ENCODE results near the gene CD1E. TPM values are rescaled to one million over a fixed set of nuclear protein-coding genes. Genes with fewer than 3 reads are reported as not detected.

Gene CD1E
- total RNA-seq, 4 donors from 2014 or later = 0.92 TPM; not detected in 3

DNA sequence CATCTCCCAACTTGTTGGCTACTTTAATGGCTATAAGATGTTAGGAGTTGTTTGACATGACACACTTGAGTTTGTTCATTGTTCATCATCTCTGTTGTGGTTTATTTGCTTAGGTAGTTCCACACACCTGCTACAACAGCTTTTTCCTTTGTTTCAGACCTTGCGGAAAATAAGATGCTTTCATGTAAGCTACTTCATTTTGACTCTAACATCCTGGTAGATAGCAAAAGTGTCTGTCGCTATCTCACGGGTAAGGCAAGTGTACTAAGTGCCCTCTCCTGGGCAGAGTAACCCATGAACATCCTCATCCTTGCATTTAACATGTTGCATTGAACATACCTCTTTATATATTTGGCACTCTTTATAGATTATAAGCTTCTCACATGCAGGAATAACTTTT lies 47.2 kb downstream of the CD1E start:
- no peak for TF ChIP-seq POLR2A (IDR thresholded peaks at IDR 0.05)
- TF ChIP-seq CTCF (IDR thresholded peaks at IDR 0.05) = no peak
- no peak for DNase-seq
- 88 to 91% methylated on average over 3 of the region's 3 CpGs for WGBS, 2 donors
- Histone ChIP-seq H3K4me1 (no peaks in the 10 kb centered on the region), H3K9me3 (no peaks in the 10 kb centered on the region), H3K36me3 (no peaks in the 10 kb centered on the region), H3K27ac (no peak overlapping the region), H3K4me3 (replicated peaks in 1 of 3) (no peak overlapping the region), H3K27me3 (no peaks in the 10 kb centered on the region)
- intact Hi-C loops (cut with DNase I) = no loop called here

- no peaks in the 10 kb centered on the region for H3K4me1 ChIP-seq
- intact Hi-C loops (cut with DNase I) = no loop called here
- TF ChIP-seq CTCF (IDR thresholded peaks at IDR 0.05) = no peak
- TF ChIP-seq POLR2A (IDR thresholded peaks at IDR 0.05) = no peak
These were observed 53.4 kb downstream of the CD1E start for GRCh38 chr1:158407092-158407491.

More at GRCh38 chr1:158407092-158407491, 53.4 kb downstream of the CD1E start:
- 92% methylated on average over 5 of the region's 5 CpGs for WGBS, 2 donors
- H3K4me3 ChIP-seq (replicated peaks in 1 of 3) = no peak overlapping the region
- H3K9me3 ChIP-seq = no peaks in the 10 kb centered on the region
- no peak overlapping the region for H3K27ac ChIP-seq
- no peaks in the 10 kb centered on the region for H3K27me3 ChIP-seq
- no peaks in the 10 kb centered on the region for H3K36me3 ChIP-seq
- DNase-seq = no peak

Other genes with a start within 250 kb of the CD1E start
- 1 to 10 TPM in 3 of 4 donors, under 1 TPM in 1; 0.45 to 2.8 (median 1.7) TPM for gene CD1D, start 173.0 kb upstream of the CD1E start, total RNA-seq
- not detected for gene CD1A, start 99.5 kb upstream of the CD1E start, total RNA-seq
- not detected for gene CD1C, start 64.0 kb upstream of the CD1E start, total RNA-seq
- gene CD1B, start 22.4 kb upstream of the CD1E start, total RNA-seq = under 1 TPM in 1 of 4 donors, not detected in 3; 0.22 TPM
- gene OR10T2, start 45.6 kb downstream of the CD1E start, total RNA-seq = not detected
- not detected for gene OR10K2, start 72.3 kb downstream of the CD1E start, total RNA-seq
- gene OR10K1, start 107.9 kb downstream of the CD1E start, total RNA-seq = not detected
- not detected for gene OR10R2, start 118.3 kb downstream of the CD1E start, total RNA-seq
- gene OR6Y1, start 200.5 kb downstream of the CD1E start, total RNA-seq = not detected
- not detected for gene OR6P1, start 216.7 kb downstream of the CD1E start, total RNA-seq
- gene OR10X1, start 226.0 kb downstream of the CD1E start, total RNA-seq = not detected

All from thyroid gland (tissue), 4 donors.